GM18861 (cell line): ENCODE measurements around the gene NRXN3.

Experiments
- ATAC-seq: cut with Tn5 transposase; IDR thresholded peaks from one replicate; pipeline ENCODE4 v1.9.1; 2021; ENCODE audit not compliant: unreplicated experiment

The NRXN3 gene

DNA sequence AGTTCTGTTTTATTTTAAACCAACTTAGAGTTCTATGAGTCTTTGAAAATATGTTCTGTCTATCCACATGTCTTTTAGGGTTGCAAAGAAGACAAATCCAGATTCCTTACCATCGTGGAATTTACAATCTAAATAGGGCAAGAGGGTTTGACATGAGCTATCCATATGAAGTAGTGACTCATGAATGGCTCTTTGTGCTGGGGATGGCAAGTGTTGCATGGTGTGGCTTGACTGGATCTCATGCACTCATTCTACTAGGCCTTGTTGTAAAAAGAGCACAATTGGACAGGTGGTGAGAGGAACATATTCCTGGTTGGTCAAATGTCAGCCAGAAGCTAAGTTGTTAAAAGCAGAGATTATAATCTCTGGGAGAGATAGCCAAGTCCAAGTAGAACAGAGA, 1532.0 kb downstream of the NRXN3 start:
- no peak for ATAC-seq

DNA sequence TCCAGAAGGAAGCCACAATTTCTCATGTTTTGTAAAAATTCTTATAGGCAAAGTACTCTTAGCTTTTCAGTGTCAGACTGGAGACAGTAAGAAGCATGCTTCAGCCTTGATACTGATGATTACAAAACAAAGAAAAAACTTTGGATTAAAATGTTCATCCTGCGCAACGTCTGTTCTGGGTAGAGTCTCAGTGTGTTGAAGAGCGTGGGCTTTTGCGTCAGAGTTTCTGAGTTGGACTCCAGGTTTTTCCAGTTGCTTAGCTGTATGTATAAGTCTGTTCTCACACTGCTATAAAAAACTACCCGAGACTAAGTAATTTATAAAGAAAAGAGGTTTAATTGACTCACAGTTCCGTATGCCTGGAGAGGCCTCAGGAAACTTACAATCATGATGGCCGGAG, 1533.0 kb downstream of the NRXN3 start:
- ATAC-seq, result no peak

DNA sequence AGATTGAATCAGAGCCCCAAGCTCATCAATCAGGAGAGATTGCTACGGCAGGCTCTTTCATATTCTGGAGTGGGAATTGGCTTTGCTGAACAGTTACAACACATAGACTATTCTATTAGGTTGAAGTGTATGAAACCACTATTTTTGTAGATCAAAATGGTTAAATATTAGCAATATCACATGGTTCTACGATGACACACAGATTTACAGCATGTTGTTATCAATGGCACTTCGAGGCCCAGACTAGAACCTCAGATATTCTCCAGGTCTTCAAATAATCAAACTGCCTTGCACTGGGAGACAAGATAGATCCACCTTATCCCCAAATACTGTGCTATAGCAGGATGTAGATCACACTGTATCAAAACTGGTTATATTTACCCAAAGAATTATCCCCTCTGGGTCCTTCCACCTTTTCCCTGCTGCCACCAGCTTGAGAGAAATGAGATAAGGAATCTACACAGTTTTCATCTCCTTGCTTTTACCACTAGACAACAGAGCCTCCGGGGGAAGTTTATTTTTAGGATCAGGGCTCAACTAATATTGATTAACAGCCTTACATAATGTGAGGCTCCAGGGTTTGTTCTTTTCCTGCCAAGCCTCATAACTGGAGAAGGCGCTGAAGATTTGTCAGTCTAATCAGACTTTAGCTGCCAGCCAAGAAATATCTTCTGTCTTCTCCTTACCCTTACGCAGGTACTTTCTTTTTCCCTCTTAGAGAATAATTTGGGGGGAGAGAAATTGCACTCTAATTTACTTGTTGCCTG, 1534.1 kb downstream of the NRXN3 start:
- ATAC-seq, result no peak

DNA sequence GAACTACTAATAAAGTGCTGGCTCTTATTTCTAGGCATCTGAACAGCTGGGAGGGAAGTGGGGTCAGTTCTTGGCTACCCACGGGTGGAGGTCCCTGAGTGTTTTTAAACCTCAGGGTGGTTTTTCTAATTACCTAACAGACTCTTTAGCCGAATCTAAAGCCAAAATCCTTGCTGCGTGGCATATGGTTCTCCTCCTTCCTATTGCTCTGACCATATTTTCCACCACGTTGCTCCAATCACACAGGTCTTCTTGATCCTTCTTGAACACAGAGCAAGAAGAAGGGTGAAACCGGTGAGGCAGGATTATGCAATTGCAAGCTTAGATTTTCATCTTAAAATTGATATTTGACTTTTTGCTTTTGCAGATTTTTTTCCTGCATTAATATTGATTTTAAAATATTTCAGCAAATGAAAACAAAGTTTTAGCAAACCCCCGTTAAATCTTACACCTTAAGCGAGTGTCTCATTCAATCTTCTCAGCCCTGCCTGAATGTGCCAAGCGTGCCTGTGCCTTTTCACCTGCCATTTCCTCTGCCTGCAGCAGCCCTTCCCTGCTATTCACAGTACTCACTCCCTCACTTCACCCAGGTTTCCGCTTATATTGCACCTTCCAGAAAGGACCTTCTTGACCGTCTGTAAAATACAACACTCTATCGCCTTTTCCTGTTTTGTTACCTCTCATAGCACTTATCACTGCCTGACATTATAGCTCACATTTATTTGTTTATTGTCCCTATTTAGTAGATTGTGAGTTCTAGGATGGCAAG, 1535.1 kb downstream of the NRXN3 start:
- ATAC-seq, result no peak

DNA sequence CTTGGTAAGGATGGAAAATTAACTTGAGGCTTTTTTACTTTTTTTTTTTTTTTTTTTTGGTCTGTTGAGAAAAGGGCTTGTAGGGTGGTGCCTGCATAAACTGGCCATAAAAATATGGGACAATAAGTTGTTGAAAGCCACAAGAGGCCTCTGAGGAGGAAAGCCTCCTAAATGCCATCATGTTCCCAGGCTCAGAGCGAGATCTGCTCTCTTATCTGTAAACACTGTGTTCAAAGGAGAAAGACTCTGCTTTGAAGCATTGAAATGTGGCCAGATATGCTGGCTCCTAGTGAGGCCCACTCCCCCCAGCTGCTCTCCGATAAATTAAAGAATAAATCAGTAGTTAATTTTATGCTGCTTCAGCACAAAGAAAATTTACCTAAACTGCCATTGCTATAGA, 1536.2 kb downstream of the NRXN3 start:
- no peak for ATAC-seq

DNA sequence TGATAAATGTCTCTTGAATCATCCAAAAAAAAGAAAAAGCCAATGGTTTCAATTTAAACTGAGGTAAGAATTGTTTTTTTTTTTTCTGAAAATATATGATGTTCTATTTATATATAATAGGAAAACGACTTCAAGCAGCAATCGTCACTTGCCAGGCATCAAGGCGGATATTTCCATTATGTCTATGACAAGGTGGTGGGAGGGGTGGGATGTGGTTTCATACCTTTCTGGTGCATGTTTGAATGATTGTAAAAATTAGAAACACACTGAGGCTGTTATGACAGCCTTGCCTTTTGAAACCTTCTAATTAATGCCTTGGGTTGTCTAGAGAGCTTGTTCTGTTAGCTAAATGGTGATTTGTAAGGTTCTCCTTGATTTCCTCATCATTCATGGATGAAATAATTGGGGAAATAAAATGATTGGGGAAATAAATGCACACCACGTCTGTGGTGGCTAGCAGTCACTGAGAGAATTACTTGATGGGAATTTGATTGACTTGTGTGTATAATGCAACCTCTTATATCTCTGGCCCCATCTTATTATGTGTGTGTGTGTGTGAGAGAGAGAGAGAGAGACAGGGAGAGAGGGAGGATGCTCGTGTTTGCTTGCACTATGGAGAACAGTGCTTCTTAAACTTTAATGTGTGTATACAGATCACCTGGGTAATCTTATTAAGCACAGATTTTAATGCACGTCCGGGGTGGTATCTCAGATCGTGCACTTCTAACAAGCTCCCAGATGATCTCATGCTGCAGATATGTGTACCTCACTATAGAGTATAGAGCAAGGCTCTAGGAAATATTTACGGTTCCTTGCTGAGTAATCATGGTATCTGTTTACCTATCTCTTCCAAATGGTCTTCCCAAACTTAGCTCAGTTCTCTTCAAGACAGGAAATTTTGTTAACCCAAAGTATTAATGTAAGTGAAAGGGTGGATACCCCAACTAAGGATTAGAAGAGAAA, 1538.5 kb downstream of the NRXN3 start:
- ATAC-seq, result no peak

DNA sequence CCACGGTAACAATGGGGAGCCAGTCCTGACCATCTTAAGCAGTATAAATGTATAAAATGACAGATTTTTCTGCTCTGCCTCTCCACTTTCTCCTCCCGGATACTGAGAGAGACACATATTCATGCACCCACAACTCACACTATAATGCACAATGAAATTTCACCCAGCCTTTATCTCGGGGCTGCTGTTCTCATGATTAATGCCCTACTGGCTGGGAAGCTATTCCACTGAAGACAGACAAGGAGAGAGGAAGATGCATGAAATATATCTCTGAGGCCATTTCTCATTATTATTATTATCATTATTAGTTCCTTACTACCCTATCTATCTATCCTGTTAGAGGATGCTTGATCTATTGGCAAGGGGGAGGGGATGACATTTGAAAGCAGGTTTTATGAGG, 1539.4 kb downstream of the NRXN3 start:
- ATAC-seq, result no peak

DNA sequence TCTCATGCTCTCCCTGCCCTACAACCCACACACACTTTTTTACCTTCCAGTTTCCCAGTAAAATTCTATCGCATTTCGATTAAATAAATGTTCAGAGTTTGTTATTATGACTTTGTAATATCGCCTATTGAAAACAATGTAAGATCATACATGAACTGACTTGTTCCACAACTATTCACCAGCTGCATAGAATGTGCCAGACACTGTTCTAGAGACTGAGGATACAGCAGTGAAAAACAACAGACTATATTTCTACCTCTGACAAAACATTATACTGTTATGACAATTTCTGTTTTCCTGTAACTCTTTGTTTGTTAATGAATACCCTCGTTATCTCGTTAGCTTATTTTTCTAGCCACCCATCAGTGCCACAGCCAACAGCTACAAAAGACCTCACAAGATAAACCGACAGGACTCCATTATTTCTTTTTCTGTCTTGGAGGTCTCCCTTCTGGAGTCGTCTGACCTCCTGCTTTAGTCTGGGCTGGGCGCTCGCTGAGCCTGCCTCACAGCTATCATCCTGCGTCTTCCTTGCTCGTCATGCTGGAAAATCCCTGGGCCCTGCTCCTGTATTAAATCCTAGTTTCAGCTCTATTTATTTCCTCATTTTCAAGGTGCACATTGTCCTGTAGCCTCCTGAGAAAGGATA, 1542.3 kb downstream of the NRXN3 start:
- no peak for ATAC-seq

DNA sequence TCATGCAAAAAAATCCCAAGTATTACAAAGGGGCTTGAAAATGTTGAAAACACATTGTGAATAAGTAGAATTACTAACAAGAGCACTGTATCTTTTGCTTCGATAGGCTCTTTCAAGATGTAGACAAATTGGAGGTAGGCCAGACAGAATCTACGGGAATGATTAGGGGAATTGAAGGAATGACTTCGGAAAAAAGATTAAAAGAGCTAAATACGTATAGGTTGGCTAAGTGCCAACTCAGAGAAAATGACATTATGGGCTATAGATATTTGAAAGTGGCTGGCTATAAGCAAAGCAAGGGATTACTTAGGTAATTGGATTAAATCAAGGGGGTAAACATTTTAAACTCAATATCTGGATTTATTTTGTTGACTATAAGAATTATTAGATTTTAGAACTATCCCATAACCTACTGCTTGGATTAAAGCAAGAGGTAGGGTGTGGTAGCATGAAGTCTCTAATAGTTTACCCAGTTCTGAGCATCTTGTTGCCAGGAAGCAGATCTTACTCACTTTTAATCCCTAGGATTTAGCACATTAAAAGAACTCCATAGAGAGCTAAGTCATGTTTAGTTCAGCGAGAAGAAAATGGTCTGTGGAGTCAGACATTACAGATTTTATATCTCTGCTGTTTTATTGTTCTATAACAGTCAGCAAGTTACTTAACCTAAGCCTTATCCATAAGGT, 1551.4 kb downstream of the NRXN3 start:
- ATAC-seq, result no peak

DNA sequence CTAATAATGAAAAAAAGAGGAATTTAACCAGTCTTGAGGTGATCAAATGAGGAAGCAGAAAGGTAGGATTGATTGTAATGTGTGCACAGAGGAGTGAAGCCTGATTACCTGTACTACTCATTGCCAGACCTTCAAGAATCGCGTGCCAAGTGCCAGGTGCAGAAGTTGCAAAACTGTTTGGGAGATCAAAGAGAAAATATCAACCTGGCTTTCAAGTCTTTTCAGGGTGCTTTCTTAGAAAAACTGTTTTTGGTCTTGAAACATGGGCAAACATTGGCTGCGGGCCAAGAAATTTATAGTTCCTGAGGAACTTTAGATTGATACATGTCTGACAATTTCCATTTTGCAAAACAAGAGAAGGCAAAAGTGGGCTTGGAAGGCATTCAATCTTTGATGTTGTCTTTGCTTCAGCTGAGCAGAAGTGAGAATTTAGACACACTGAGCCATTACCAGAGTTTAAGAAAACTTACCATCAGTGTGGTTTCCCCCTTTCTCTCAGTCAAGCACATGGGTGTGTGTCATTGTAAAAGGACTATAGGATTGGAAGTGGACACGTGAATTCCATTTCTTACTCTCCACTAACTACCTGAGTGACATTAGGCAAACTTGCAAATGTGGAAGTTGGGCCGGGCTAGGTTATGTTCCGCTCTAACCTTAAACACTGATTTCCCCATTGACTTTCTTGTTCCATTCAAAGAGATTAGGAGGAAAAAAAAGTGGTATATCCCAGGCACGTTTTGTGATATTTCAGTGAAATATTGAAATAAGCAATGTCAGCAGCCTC, 1555.0 kb downstream of the NRXN3 start:
- ATAC-seq, result no peak

DNA sequence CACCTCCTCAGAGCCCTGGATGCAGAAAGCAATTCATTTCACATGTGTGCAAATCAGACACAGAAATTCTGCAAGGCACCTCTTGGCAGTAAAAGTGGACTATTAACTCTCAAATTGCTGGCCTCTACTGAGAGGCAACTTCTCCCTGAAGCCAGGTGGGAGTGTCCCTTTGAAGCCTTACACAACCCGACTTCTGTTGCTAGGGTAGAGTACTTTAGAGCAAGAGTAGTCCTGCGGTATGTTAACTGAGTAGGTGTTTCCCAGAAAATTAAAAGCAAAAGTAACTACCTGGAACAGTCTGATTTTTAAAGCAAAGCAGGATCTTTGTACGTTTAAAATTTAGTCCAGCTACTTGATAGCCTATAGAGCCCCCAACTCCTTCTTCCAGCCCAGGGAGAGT, 1557.7 kb downstream of the NRXN3 start:
- no peak for ATAC-seq

DNA sequence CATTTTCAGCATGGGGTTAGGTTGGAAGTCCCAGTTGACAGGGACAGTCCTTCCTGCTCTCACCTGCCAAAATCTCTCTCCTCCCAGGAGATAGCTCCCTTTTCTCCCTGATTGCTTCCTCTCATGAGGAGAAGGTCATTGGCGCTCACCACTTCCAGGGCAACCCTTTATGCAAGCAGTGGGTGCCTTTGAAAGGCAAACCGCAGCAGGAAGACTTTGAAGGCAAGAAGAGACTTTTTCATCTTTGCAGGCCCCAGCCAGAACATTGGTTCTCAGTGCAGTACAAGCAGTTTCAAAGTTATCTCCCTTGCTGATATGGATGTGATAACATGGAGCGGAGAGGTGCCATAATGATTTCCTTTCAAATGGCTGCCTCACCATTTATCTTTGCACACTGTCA, 1558.2 kb downstream of the NRXN3 start:
- no peak for ATAC-seq

DNA sequence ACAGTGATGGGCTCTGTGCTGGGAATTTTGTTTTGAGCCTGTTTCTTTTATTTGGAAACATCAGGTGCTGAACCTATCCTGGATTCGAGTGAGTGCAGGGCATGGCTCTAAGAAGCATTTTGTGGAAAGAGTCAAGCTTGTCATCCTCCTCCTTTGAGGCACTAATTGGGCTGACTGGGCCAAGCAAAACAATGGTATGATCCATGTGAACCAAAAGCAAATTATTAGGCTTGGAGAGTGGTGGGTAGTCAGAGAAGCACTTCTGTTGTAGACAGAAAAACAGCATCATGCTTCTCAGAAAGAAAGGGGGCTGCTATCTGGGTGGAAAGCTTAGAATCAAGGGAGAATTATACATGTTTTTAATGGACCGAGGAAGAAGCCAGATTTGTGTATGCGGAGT, 1559.6 kb downstream of the NRXN3 start:
- ATAC-seq, result no peak

DNA sequence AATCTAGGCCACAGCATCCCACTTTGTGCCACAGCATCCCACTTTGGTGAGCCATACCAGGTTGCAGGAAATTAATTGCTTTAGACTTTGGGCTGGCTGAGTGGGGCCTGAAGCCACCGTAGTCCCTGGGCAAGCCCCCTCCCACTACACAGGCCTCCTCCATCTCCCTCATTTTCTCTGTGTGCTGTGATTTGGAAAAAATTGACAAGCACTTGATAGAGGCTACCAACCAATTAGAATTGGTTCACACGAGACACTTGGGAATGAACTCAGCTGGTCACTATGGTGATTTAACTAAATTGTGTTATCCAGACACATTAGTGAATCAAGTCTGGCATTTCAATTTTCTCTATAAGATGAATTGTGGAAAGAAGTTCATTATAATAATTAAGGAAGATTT, 1560.0 kb downstream of the NRXN3 start:
- ATAC-seq, result no peak

DNA sequence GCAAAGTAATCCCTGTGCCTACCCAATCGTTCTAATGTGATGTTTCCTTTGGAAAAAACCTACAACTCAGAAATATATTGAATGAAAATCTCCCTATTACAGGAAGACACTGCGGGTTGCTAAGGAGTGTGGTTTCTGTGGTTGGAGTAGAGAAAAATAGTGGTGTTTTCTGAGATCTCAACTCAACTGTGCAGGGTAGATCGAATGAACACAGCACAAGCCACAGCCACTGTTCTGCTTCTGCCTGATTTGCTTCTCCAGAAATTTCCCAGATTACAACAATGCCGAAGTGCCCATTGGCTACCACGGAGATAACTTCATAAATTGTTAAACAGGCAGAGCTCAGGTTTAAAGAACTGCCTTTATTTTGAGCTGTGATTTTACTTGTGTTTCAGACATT, 1560.8 kb downstream of the NRXN3 start:
- no peak for ATAC-seq

DNA sequence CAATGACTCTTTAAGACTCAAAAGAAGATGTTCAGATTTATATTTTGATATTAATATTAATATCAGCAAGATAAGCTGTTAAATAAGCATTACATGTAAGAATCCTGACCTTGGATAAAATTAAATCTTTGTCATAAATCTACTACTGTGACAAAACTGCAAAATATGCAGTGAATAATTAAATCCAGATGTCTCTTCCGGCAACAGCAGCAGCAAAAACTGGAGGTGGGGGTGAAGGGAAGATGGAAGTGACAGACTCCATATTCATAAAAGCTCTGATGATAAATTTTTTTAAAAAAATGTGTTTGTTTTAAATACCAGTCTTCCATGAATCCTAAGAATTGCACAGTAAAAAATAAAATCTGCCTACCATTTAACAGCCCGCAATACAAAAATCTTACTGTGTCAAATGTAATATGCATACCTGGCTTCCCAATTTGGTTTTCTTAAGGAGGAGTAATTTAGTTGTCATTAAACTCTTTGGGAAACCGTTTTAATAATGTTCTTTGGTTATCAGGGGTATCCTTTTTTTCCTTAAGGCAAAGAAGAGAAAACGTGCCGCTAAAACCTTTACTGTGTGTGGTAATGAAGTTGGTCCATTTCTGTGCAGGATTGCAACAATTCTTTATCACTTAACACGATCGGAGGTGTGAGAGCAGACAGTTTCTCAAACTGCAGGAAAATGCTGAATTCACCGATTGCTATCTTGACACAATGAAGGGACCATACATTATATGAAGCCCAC, 1562.9 kb downstream of the NRXN3 start:
- ATAC-seq, result no peak

DNA sequence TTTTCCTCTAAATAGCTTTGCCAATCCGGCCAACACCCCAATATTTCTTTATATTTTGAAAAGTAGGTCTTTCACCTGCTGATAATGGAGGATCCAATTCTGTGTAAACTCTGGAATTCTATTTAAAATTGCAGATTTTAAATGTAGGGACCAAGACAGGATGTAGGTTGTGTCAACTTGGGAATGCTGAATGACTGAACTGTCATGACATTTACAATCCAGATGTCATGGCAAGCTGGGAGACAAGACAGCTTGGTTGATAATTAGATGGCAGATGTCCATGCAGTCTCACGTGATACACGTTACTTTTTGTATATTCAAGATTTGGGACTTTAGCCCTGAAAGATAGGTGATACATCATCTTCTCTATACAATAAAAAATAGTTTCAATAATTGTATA, 1564.0 kb downstream of the NRXN3 start:
- no peak for ATAC-seq

DNA sequence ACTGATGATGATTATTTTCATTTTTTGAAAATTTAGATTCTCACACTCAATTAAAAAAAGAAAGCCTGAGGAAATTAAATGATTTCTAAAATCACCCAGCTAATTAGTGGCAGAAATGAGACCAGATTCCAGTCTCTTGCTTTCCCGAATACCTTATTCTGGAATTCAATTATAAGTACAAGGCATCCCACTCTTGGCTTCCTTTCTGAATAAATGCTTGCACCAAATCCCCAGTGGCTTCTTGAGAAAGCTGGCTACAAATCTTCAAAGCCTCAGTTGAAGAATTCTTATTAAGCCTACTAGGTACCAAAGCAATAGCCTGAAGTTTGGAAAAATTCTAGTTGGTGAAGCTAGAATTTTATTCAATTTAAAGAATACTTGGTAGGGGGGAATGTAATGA, 1564.5 kb downstream of the NRXN3 start:
- no peak for ATAC-seq

DNA sequence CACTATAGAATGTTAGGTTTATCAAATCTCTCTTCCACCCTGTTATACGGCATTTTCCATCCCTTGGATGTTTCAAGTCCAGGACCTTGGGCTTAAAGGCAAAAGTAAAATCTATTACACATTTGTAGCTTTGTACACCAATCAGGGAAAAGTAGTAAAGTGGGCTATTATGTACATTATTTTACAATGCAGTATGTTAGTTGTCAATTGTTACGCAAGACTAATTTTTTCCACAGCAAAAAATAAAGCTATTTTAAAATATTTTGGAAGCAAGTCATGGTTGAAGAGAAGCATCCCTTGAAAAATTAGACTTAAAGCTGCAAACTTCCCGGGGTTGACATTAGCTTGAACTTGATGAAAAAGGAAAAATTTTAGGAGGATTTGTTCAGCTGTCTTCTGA, 1564.9 kb downstream of the NRXN3 start:
- no peak for ATAC-seq
